ENCODE data around the gene COL5A1. TPM values are rescaled to one million over a fixed set of nuclear protein-coding genes. Genes with fewer than 3 reads are reported as not detected.

The COL5A1 gene
- total and polyA plus RNA-seq, 4 donors, result 12.2 to 169 (median 65.4) TPM

DNA sequence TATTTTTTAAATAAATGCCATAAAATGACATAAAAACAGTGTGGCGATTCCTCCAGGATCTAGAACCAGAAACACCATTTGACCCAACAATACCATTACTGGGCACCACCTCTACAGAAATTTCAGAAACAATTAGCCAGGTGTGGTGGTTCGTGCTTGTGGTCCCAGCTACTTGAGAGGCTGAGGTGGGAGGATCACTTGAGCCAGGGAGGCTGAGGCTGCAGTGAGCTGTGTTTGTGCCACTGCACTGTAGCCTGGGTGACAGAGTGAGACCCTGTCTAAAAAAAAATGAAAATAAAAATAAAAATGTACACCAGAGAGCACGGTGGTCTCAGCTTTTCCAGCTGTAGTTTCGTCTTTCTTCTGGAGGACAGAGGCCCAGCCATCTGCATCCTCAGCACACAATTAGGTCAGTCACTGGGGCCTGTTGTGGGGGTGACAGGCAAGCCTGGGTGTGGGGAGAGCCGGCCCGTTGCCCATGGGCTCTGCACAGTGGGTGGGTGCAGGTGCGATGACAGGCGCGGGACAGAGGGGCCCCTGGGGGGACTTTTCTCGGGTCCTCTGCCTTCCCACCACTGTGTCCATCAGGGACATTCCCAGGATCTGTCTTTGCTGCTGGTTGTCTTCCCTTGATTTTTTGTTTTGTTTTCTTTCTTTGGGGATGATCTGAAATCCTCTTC, 9.8 kb downstream of the COL5A1 start:
- H3K4me3 ChIP-seq, result no peak overlapping the region
- peaks cover 0 to 15% (median 7%) of the 10 kb centered on the region in 4 donors for H3K36me3 ChIP-seq (ENCODE audit: control insufficient read depth in 4 of 4, insufficient read depth in 4 of 4, low read length in 4 of 4)
- no peak overlapping the region for H3K27ac ChIP-seq (ENCODE audit: low read depth in 1 of 2, low read length in 1 of 2)
- TF ChIP-seq, protein P1, sequence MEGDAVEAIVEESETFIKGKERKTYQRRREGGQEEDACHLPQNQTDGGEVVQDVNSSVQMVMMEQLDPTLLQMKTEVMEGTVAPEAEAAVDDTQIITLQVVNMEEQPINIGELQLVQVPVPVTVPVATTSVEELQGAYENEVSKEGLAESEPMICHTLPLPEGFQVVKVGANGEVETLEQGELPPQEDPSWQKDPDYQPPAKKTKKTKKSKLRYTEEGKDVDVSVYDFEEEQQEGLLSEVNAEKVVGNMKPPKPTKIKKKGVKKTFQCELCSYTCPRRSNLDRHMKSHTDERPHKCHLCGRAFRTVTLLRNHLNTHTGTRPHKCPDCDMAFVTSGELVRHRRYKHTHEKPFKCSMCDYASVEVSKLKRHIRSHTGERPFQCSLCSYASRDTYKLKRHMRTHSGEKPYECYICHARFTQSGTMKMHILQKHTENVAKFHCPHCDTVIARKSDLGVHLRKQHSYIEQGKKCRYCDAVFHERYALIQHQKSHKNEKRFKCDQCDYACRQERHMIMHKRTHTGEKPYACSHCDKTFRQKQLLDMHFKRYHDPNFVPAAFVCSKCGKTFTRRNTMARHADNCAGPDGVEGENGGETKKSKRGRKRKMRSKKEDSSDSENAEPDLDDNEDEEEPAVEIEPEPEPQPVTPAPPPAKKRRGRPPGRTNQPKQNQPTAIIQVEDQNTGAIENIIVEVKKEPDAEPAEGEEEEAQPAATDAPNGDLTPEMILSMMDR (IDR thresholded peaks at IDR 0.05; ENCODE audit: control extremely low read depth, extremely low read depth), result no peak
- H3K9ac ChIP-seq (ENCODE audit: insufficient read depth in 1 of 2, low read length in 2 of 2), result no peak overlapping the region
- H3K9me3 ChIP-seq (ENCODE audit: control insufficient read depth in 4 of 4, insufficient read depth in 3 of 4, low read length in 3 of 4), result no peaks in the 10 kb centered on the region
- 84% methylated on average over 10 of the region's 10 CpGs for WGBS, 2 donors
- DNase-seq (no peak), ATAC-seq (ENCODE audit: insufficient read depth, low FRiP score) (no peak)
- no peaks in the 10 kb centered on the region for H3K27me3 ChIP-seq (ENCODE audit: control insufficient read depth in 3 of 3, insufficient read depth in 3 of 3, low read length in 2 of 3)
- H3K4me1 ChIP-seq (ENCODE audit: control insufficient read depth in 5 of 5, insufficient read depth in 5 of 5, low read length in 5 of 5), result peaks cover 0 to 21% (median 8%) of the 10 kb centered on the region in 5 donors

DNA sequence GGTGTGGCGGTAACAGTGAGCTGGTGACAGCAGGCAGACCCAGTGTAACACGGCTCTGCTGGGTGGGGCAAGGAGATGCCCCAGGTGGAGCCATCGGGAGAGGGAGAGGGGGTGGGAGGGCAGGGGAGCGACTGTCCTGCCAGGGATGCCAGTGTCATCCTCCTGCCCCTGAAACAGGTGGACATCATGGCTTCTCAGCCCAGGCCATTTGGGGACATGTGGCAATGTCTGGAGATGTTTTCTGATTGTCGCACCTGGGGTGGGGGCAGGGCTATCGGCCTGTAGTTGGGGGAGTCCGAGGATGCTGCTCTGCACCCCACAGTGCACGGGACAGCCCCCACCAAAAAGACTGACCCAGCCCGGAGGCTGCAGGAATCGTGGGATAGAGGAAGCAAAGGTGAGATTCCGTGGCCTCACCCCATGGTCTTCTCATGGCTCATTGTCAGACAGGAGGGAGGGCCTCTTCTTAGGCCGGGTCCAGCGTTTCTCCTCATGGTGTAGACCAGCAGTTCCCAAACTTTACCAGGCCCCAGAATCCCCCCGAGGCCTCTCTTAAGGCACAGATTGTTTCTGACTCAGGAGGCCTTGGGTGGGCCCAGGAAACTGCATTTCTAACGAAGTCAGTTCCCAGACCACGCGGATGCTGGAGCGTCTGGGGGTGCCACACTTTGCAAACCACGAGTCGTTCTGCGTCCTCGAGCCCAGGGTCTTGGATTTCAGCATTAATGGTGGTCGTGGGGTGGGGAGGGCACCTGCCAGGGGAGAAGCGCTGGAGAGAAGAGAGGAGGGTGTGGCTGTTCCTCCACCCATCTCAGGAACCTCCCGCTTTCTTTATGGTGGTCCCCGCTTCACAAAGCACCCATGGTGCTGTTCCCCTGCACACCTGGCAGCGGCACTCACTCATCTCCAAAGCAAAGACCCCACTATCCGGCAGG, 11.0 kb downstream of the COL5A1 start:
- ATAC-seq (ENCODE audit: insufficient read depth, low FRiP score), result no peak
- H3K4me3 ChIP-seq, result no peak overlapping the region
- no peak overlapping the region for H3K9ac ChIP-seq (ENCODE audit: insufficient read depth in 1 of 2, low read length in 2 of 2)
- peaks cover 0 to 11% (median 5%) of the 10 kb centered on the region in 4 donors for H3K36me3 ChIP-seq (ENCODE audit: control insufficient read depth in 4 of 4, insufficient read depth in 4 of 4, low read length in 4 of 4)
- no peaks in the 10 kb centered on the region for H3K9me3 ChIP-seq (ENCODE audit: control insufficient read depth in 4 of 4, insufficient read depth in 3 of 4, low read length in 3 of 4)
- H3K27ac ChIP-seq (ENCODE audit: low read depth in 1 of 2, low read length in 1 of 2), result no peak overlapping the region
- H3K27me3 ChIP-seq (ENCODE audit: control insufficient read depth in 3 of 3, insufficient read depth in 3 of 3, low read length in 2 of 3), result no peaks in the 10 kb centered on the region
- TF ChIP-seq, protein P1 (IDR thresholded peaks at IDR 0.05; ENCODE audit: control extremely low read depth, extremely low read depth), result no peak
- 84 to 86% methylated on average over 28 of the region's 28 CpGs for WGBS, 2 donors
- H3K4me1 ChIP-seq (ENCODE audit: control insufficient read depth in 5 of 5, insufficient read depth in 5 of 5, low read length in 5 of 5), result peaks cover 0 to 12% (median under 1%) of the 10 kb centered on the region in 5 donors
- DNase-seq, result no peak

DNA sequence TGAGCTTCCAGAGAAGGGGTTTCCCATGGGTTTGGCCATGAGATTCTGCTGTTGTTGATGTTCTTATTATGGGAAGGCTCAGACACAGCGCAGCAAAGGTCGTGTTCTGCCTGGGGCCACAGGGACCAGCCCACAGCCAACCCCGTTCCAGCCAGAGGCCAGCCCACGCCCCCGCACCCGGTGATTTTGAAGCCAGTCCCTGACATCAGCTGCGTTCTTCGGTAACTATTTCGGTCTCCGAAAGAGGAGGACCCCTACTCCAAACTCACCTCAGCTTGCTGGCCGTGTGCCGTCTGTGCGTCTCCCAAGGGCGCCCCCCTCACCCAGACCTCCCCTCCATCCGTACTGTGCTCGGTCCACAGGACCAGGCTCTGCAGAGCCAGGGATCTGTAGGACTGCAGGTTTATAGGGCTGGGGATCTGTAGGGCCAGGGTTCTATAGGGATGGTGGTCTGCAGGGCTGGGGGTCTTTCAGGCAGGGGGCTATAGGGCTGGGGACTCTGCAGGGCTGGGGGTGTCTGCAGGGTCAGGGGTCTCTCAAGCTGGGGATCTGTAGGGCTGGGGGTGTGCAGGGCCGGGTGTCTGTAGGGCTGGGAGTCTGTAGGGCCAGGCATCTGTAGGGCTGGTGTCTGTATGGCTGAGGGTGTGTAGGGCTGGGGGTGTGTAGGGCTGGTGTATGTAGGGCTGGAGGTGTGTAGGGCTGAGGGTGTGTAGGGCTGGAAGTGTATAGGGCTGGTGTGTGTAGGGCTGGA, 11.8 kb downstream of the COL5A1 start:
- Histone ChIP-seq H3K9ac (ENCODE audit: insufficient read depth in 1 of 2, low read length in 2 of 2) (no peak overlapping the region), H3K9me3 (ENCODE audit: control insufficient read depth in 4 of 4, insufficient read depth in 3 of 4, low read length in 3 of 4) (no peaks in the 10 kb centered on the region), H3K4me1 (ENCODE audit: control insufficient read depth in 5 of 5, insufficient read depth in 5 of 5, low read length in 5 of 5) (peaks cover 0 to 13% (median 0%) of the 10 kb centered on the region in 5 donors), H3K27ac (ENCODE audit: low read depth in 1 of 2, low read length in 1 of 2) (no peak overlapping the region), H3K36me3 (ENCODE audit: control insufficient read depth in 4 of 4, insufficient read depth in 4 of 4, low read length in 4 of 4) (peaks cover 0 to 10% (median 4%) of the 10 kb centered on the region in 4 donors), H3K27me3 (ENCODE audit: control insufficient read depth in 3 of 3, insufficient read depth in 3 of 3, low read length in 2 of 3) (no peaks in the 10 kb centered on the region), H3K4me3 (no peak overlapping the region)
- DNase-seq (no peak), ATAC-seq (ENCODE audit: insufficient read depth, low FRiP score) (no peak)
- 88 to 96% methylated on average over 17 of the region's 17 CpGs for WGBS, 2 donors
- TF ChIP-seq, protein P1 (IDR thresholded peaks at IDR 0.05; ENCODE audit: control extremely low read depth, extremely low read depth), result no peak

All from lung (tissue), 12 donors.